GM19351 (cell line): ENCODE data around the gene GNGT2.
"Not testable (repeated sequence)": the region's sequence is repeated elsewhere in the genome, so short reads cannot be mapped to it uniquely, and the experiment has no call there.

Experiments
- ATAC-seq: cut with Tn5 transposase; IDR thresholded peaks from one replicate; pipeline ENCODE4 v1.9.1; 2021; ENCODE audit warnings: mild to moderate bottlenecking, moderate library complexity; ENCODE audit not compliant: unreplicated experiment

GNGT2 gene

GRCh38 chr17:49180998-49181635, 29.3 kb downstream of the GNGT2 start:
- no peak for ATAC-seq

GRCh38 chr17:49180303-49180702, 30.1 kb downstream of the GNGT2 start:
- no peak for ATAC-seq

- not testable (repeated sequence) for ATAC-seq
These were observed 34.4 kb downstream of the GNGT2 start for GRCh38 chr17:49175978-49176377.

- not testable (repeated sequence) for ATAC-seq
These were observed 39.7 kb downstream of the GNGT2 start for GRCh38 chr17:49170711-49171110.

GRCh38 chr17:49170216-49170615, 40.2 kb downstream of the GNGT2 start:
- no peak for ATAC-seq

- ATAC-seq = no peak
These were observed 41.7 kb downstream of the GNGT2 start for GRCh38 chr17:49168706-49169105.

- no peak for ATAC-seq
These were observed 45.2 kb downstream of the GNGT2 start for GRCh38 chr17:49165143-49165542.

GRCh38 chr17:49162866-49163265, 47.5 kb downstream of the GNGT2 start:
- no peak for ATAC-seq

- no peak for ATAC-seq
These were observed 52.6 kb downstream of the GNGT2 start for GRCh38 chr17:49157784-49158183.

- ATAC-seq = no peak
These were observed 54.1 kb downstream of the GNGT2 start for GRCh38 chr17:49156256-49156655.
